Keratinocyte (primary cell): Measurements from ENCODE around the gene KCTD17. TPM values are rescaled to one million over a fixed set of nuclear protein-coding genes. Genes with fewer than 3 reads are reported as not detected.

Source experiments
- DNase-seq: peaks from one replicate; pipeline ENCODE4 v3.0.0-alpha.2; 2011; ENCODE audit warnings: low read depth, missing footprints, low spot score
- FAIRE-seq: peaks from 2 replicates; lab custom pipeline; 2011; peaks lifted over from hg19 to GRCh38; lab: Jason Lieb, UNC
- H2AFZ ChIP-seq: 2 replicates; pipeline ENCODE4 v1.6.0; 2012; ENCODE audit warnings: low read length, control low read depth, inconsistent platforms; ENCODE audit not compliant: control insufficient read depth
- H3K27ac ChIP-seq: 2 replicates; pipeline ENCODE4 v1.5.1; 2011; ENCODE audit warnings: low read length; ENCODE audit not compliant: control insufficient read depth, insufficient read depth
- H3K27me3 ChIP-seq: 3 replicates; pipeline ENCODE4 v1.6.0; 2011; ENCODE audit warnings: low read length; ENCODE audit not compliant: control insufficient read depth, insufficient read depth; ENCODE audit errors: extremely low read depth
- H3K36me3 ChIP-seq, 2 experiments: 2 replicates in 1 of 2; 3 replicates in 1 of 2; pipeline ENCODE4 v1.5.1; 2011; ENCODE audit warnings: low read length in 2 of 2, mild to moderate bottlenecking in 1 of 2; ENCODE audit not compliant: control insufficient read depth in 2 of 2, insufficient read depth in 2 of 2; ENCODE audit errors: extremely low read depth in 1 of 2
- H3K4me1 ChIP-seq: 3 replicates; pipeline ENCODE4 v1.5.1; 2011; ENCODE audit warnings: low read length; ENCODE audit not compliant: control insufficient read depth, insufficient read depth; ENCODE audit errors: extremely low read depth
- H3K4me2 ChIP-seq: 3 replicates; pipeline ENCODE4 v1.6.0; 2011; ENCODE audit warnings: low read depth, low read length; ENCODE audit not compliant: control insufficient read depth, insufficient read depth; ENCODE audit errors: extremely low read depth
- H3K4me3 ChIP-seq, 3 experiments: fragments of 200-600 bp in 1 of 3; sonication (generic) in 1 of 3; 2 replicates in 2 of 3; 3 replicates in 1 of 3; pipeline ENCODE4 v1.5.1; 2011 to 2016; ENCODE audit warnings: low read length in 3 of 3, mild to moderate bottlenecking in 3 of 3, control low read depth in 2 of 3, inconsistent platforms in 1 of 3, low read depth in 1 of 3, mixed read lengths in 1 of 3, mixed run types in 1 of 3, moderate library complexity in 1 of 3; ENCODE audit not compliant: control insufficient read depth in 2 of 3, insufficient read depth in 2 of 3; ENCODE audit errors: extremely low read depth in 1 of 3
- H3K79me2 ChIP-seq: 2 replicates; pipeline ENCODE4 v1.6.0; 2012; ENCODE audit warnings: low read length; ENCODE audit not compliant: control insufficient read depth, insufficient read depth
- H3K9ac ChIP-seq: 3 replicates; pipeline ENCODE4 v1.6.0; 2011; ENCODE audit warnings: low read length; ENCODE audit not compliant: control insufficient read depth, insufficient read depth; ENCODE audit errors: extremely low read depth
- H3K9me1 ChIP-seq: 3 replicates; pipeline ENCODE4 v1.6.0; 2011; ENCODE audit warnings: low read length; ENCODE audit not compliant: control insufficient read depth, insufficient read depth; ENCODE audit errors: extremely low read depth
- H3K9me3 ChIP-seq: 2 replicates; pipeline ENCODE4 v1.5.1; 2012; ENCODE audit warnings: low read depth, low read length; ENCODE audit not compliant: control insufficient read depth
- H4K20me1 ChIP-seq: 3 replicates; pipeline ENCODE4 v1.6.0; 2011; ENCODE audit warnings: low read length; ENCODE audit not compliant: control insufficient read depth, insufficient read depth; ENCODE audit errors: extremely low read depth
- EZH2 ChIP-seq: IDR thresholded peaks from one replicate; pipeline ENCODE4 v1.6.1; 2012; ENCODE audit warnings: inconsistent platforms, mild to moderate bottlenecking, low read length, moderate library complexity
- dilution Hi-C: fragments of 300-500 bp; cut with MboI; formaldehyde crosslinking; loops from one replicate; pipeline ENCODE4 v1.7.0; 2020; ENCODE audit warnings: low sequenced_read_pairs; ENCODE audit not compliant: extremely low pct_ligation_motif_present
- polyA plus RNA-seq, 5 experiments: library from polyadenylated mRNA; depleted of rRNA in 3 of 5; stranded (reverse) in 3 of 5; stranded (forward) in 1 of 5; unstranded in 1 of 5; fragments of >200 nt; gene quantifications; 1 replicate in 1 of 5; 2 replicates in 3 of 5; 3 replicates in 1 of 5; pipeline versions ENCODE4 v1.2.1 to v1.2.3, GENCODE V29; 2011 to 2012; ENCODE audit warnings: missing spikeins in 2 of 5, low read depth in 1 of 5, low replicate concordance in 1 of 5
- TF ChIP-seq, protein P1 (sequence below), 3 experiments: IDR thresholded peaks in 1 of 3; conservative IDR thresholded peaks in 1 of 3; optimal IDR thresholded peaks in 1 of 3; 2 replicates in 2 of 3; 3 replicates in 1 of 3; pipeline versions ENCODE3 to v1.5.1; 2011; ENCODE audit warnings: low read length in 3 of 3, mild to moderate bottlenecking in 3 of 3, moderate library complexity in 2 of 3, control low read depth in 1 of 3, inconsistent platforms in 1 of 3; ENCODE audit not compliant: insufficient read depth in 2 of 3; ENCODE audit errors: extremely low read depth in 1 of 3

KCTD17 gene
- polyA plus RNA-seq, 1 donor (not counting 4 experiments of a cell fraction or from before 2014, with no cell fraction given): 16.3 TPM

- no peaks in the 10 kb centered on the region for H4K20me1 ChIP-seq
- no peaks in the 10 kb centered on the region for H3K79me2 ChIP-seq
- no peak overlapping the region for H3K27ac ChIP-seq
- peaks cover 10% of the 10 kb centered on the region for H3K4me1 ChIP-seq
- no peak overlapping the region for H3K4me3 ChIP-seq
- H3K4me2 ChIP-seq: no peak overlapping the region
- no peaks in the 10 kb centered on the region for H3K9me1 ChIP-seq
- no peaks in the 10 kb centered on the region for H3K36me3 ChIP-seq
- no peak overlapping the region for H2AFZ ChIP-seq
- no peaks in the 10 kb centered on the region for H3K9me3 ChIP-seq
- DNase-seq: no peak
- no peak overlapping the region for H3K9ac ChIP-seq
- TF ChIP-seq, protein P1, sequence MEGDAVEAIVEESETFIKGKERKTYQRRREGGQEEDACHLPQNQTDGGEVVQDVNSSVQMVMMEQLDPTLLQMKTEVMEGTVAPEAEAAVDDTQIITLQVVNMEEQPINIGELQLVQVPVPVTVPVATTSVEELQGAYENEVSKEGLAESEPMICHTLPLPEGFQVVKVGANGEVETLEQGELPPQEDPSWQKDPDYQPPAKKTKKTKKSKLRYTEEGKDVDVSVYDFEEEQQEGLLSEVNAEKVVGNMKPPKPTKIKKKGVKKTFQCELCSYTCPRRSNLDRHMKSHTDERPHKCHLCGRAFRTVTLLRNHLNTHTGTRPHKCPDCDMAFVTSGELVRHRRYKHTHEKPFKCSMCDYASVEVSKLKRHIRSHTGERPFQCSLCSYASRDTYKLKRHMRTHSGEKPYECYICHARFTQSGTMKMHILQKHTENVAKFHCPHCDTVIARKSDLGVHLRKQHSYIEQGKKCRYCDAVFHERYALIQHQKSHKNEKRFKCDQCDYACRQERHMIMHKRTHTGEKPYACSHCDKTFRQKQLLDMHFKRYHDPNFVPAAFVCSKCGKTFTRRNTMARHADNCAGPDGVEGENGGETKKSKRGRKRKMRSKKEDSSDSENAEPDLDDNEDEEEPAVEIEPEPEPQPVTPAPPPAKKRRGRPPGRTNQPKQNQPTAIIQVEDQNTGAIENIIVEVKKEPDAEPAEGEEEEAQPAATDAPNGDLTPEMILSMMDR (optimal IDR thresholded peaks at IDR 0.05 in 1 of 3, IDR thresholded peaks at IDR 0.05 in 1 of 3, conservative IDR thresholded peaks at IDR 0.05 in 1 of 3; ENCODE audit: extremely low read depth in 1 of 3, insufficient read depth in 2 of 3, low read length in 3 of 3): no peak
- TF ChIP-seq EZH2: no peak
- dilution Hi-C loops: no loop called here
- FAIRE-seq: no peak
- no peaks in the 10 kb centered on the region for H3K27me3 ChIP-seq
These were observed 2.3 kb upstream of the KCTD17 start for GRCh38 chr22:37049224-37049623.

- H3K27me3 ChIP-seq: no peaks in the 10 kb centered on the region
- peaks cover 0 to 2% of the 10 kb centered on the region in 2 experiments for H3K36me3 ChIP-seq
- TF ChIP-seq EZH2: no peak
- TF ChIP-seq, protein P1 (optimal IDR thresholded peaks at IDR 0.05 in 1 of 3, IDR thresholded peaks at IDR 0.05 in 1 of 3, conservative IDR thresholded peaks at IDR 0.05 in 1 of 3; ENCODE audit: extremely low read depth in 1 of 3, insufficient read depth in 2 of 3, low read length in 3 of 3): no peak
- no peak overlapping the region for H2AFZ ChIP-seq
- no peak for FAIRE-seq
- no peak overlapping the region for H3K4me3 ChIP-seq
- H3K9me1 ChIP-seq: no peaks in the 10 kb centered on the region
- H3K4me2 ChIP-seq: no peak overlapping the region
- no peak overlapping the region for H3K27ac ChIP-seq
- DNase-seq: no peak
- H3K4me1 ChIP-seq: peaks cover 10% of the 10 kb centered on the region
- dilution Hi-C loops: no loop called here
- no peak overlapping the region for H3K9ac ChIP-seq
- H3K79me2 ChIP-seq: no peaks in the 10 kb centered on the region
- no peaks in the 10 kb centered on the region for H4K20me1 ChIP-seq
- H3K9me3 ChIP-seq: no peaks in the 10 kb centered on the region
These were observed 629 bp upstream of the KCTD17 start for GRCh38 chr22:37050913-37051312.
